Omental fat pad (tissue), 4 donors: ENCODE measurements around the gene HSD11B1. TPM values are rescaled to one million over a fixed set of nuclear protein-coding genes. Genes with fewer than 3 reads are reported as not detected.

Source experiments
- ATAC-seq: fragments of 150-250 bp; one replicate; pipeline ENCODE4 v1.9.1; 2016; ENCODE audit warnings: mild to moderate bottlenecking, moderate library complexity; ENCODE audit not compliant: low FRiP score
- DNase-seq: peaks from one replicate; pipeline ENCODE4 v3.0.0-alpha.2; 2019; ENCODE audit warnings: low spot score
- CTCF ChIP-seq, 3 donors: fragments of 450-650 bp; IDR thresholded peaks; one replicate each; pipeline ENCODE4 v1.5.1; 2016 to 2017; ENCODE audit warnings: antibody characterized with exemption in 3 of 3, mild to moderate bottlenecking in 3 of 3, moderate library complexity in 2 of 3
- total RNA-seq, 4 donors: library from RNA; depleted of rRNA; stranded (reverse); fragments of >200 nt; gene quantifications; one replicate each; pipeline ENCODE4 v1.1.0, GENCODE V29; 2016

The HSD11B1 gene
- total RNA-seq, 4 donors from 2014 or later: 12.8 to 47.3 (median 18.0) TPM

- no peak for ATAC-seq
- TF ChIP-seq CTCF (IDR thresholded peaks at IDR 0.05): no peak
- no peak for DNase-seq
Observed at GRCh38 chr1:209710847-209711246, 6.2 kb downstream of the HSD11B1 start.

GRCh38 chr1:209714338-209714737, 9.7 kb downstream of the HSD11B1 start:
- no peak for ATAC-seq
- DNase-seq: no peak
- TF ChIP-seq CTCF (IDR thresholded peaks at IDR 0.05): no peak

GRCh38 chr1:209715314-209715713, 10.7 kb downstream of the HSD11B1 start:
- ATAC-seq: no peak
- DNase-seq: no peak
- no peak for TF ChIP-seq CTCF (IDR thresholded peaks at IDR 0.05)

- DNase-seq (no peak), ATAC-seq (no peak)
- TF ChIP-seq CTCF (IDR thresholded peaks at IDR 0.05): no peak
Observed at GRCh38 chr1:209717818-209718217, 13.2 kb downstream of the HSD11B1 start.

GRCh38 chr1:209720326-209720725, 15.7 kb downstream of the HSD11B1 start:
- no peak for DNase-seq
- no peak for TF ChIP-seq CTCF (IDR thresholded peaks at IDR 0.05)
- ATAC-seq: no peak

GRCh38 chr1:209720826-209721225, 16.2 kb downstream of the HSD11B1 start:
- ATAC-seq (no peak), DNase-seq (no peak)
- TF ChIP-seq CTCF (IDR thresholded peaks at IDR 0.05): no peak

- DNase-seq (no peak), ATAC-seq (no peak)
- TF ChIP-seq CTCF (IDR thresholded peaks at IDR 0.05): no peak
Observed at GRCh38 chr1:209721323-209721722, 16.7 kb downstream of the HSD11B1 start.
